OCI-LY7 (cell line): ENCODE data around the gene KRTAP9-2. TPM values are rescaled to one million over a fixed set of nuclear protein-coding genes. Genes with fewer than 3 reads are reported as not detected.
"Not testable (repeated sequence)": the region's sequence is repeated elsewhere in the genome, so short reads cannot be mapped to it uniquely, and the experiment has no call there.

Experiments used
- BruUV-seq: library from RNA; stranded (reverse); fragments of 400-500 nt; replicated peaks from 2 replicates; lab custom pipeline; 2021; lab: Mats Ljungman, UMichigan
- CTCF ChIA-PET: fragments of 300-600 bp; sonication (Branson Sonifier 250); formaldehyde crosslinking; loops from one replicate; lab custom pipeline; 2022; ENCODE audit warnings: antibody characterized with exemption; ENCODE audit not compliant: unreplicated experiment; lab: Charles Lee
- POLR2A ChIA-PET: fragments of 300-600 bp; sonication (Branson Sonifier 250); formaldehyde crosslinking; loops from one replicate; lab custom pipeline; 2022; ENCODE audit warnings: antibody characterized with exemption; lab: Charles Lee
- DNase-seq: peaks from one replicate; pipeline ENCODE4 v3.0.0-alpha.2; 2015; ENCODE audit warnings: low spot score
- H2AFZ ChIP-seq: fragments of 200-600 bp; sonication (generic), shearing (Covaris generic); 2 replicates; pipeline ENCODE4 v1.6.1; 2014; ENCODE audit warnings: mild to moderate bottlenecking, antibody characterized with exemption, low read length, moderate library complexity
- H3K27ac ChIP-seq: fragments of 200-600 bp; sonication (generic); 2 replicates; pipeline ENCODE4 v1.5.1; 2014; ENCODE audit warnings: mixed run types, low read depth, mild to moderate bottlenecking, moderate library complexity, low read length, inconsistent platforms; ENCODE audit not compliant: poor library complexity, severe bottlenecking
- H3K36me3 ChIP-seq: fragments of 200-600 bp; sonication (generic); 2 replicates; pipeline ENCODE4 v1.6.1; 2014; ENCODE audit warnings: mild to moderate bottlenecking, antibody characterized with exemption, low read length, moderate library complexity, mixed read lengths; ENCODE audit not compliant: insufficient read depth
- H3K4me1 ChIP-seq: fragments of 200-600 bp; sonication (generic); 2 replicates; pipeline ENCODE4 v1.5.1; 2014; ENCODE audit warnings: mild to moderate bottlenecking, low read length; ENCODE audit not compliant: insufficient read depth, poor library complexity, severe bottlenecking
- H3K4me2 ChIP-seq: fragments of 200-600 bp; sonication (generic); 2 replicates; pipeline ENCODE4 v1.6.1; 2014; ENCODE audit warnings: mild to moderate bottlenecking, low read length
- H3K4me3 ChIP-seq: fragments of 200-600 bp; sonication (generic); 2 replicates; pipeline ENCODE4 v1.5.1; 2014; ENCODE audit warnings: mild to moderate bottlenecking, low read depth, low read length; ENCODE audit not compliant: poor library complexity, severe bottlenecking
- H3K79me2 ChIP-seq: fragments of 200-600 bp; sonication (generic); 2 replicates; pipeline ENCODE4 v1.6.1; 2016; ENCODE audit warnings: low read depth, mild to moderate bottlenecking, low read length, moderate library complexity, mixed read lengths; ENCODE audit not compliant: insufficient read depth
- H3K9me2 ChIP-seq: fragments of 200-600 bp; sonication (generic); 2 replicates; pipeline ENCODE4 v1.6.1; 2016; ENCODE audit warnings: mild to moderate bottlenecking, low read length, mixed read lengths; ENCODE audit not compliant: insufficient read depth
- H3K9me3 ChIP-seq: fragments of 200-600 bp; sonication (generic); 2 replicates; pipeline ENCODE4 v1.6.1; 2014; ENCODE audit warnings: mild to moderate bottlenecking, mixed run types, low read length, mixed read lengths
- H4K20me1 ChIP-seq: fragments of 200-600 bp; sonication (generic); 2 replicates; pipeline ENCODE4 v1.6.1; 2014; ENCODE audit warnings: mild to moderate bottlenecking, antibody characterized with exemption, low read length, moderate library complexity, mixed read lengths; ENCODE audit not compliant: insufficient read depth
- CTCF ChIP-seq: fragments of 200-600 bp; sonication (generic); conservative IDR thresholded peaks from 2 replicates; pipeline ENCODE4 v1.5.1; 2014; ENCODE audit warnings: mild to moderate bottlenecking, antibody characterized with exemption, low read length, moderate library complexity, mixed read lengths
- EZH2phosphoT487 ChIP-seq: fragments of 200-600 bp; sonication (generic); IDR thresholded peaks from 2 replicates; pipeline ENCODE4 v1.6.1; 2018; ENCODE audit warnings: low read depth, borderline replicate concordance, mild to moderate bottlenecking, mixed run types, antibody characterized with exemption, low read length, moderate library complexity, mixed read lengths
- intact Hi-C: fragments of 100-400 bp; cut with micrococcal nuclease; formaldehyde crosslinking; loops from one replicate; pipeline ENCODE4 v1.10.0; 2022; ENCODE audit not compliant: unreplicated experiment
- total RNA-seq, 2 experiments: library from RNA; depleted of rRNA in 1 of 2; stranded (reverse); fragments of >200 nt in 1 of 2; shearing (Covaris generic) in 1 of 2; gene quantifications; 2 replicates each; pipeline ENCODE4 v1.2.3, GENCODE V29; 2014 to 2022

The KRTAP9-2 gene
- total RNA-seq, 2 experiments from 2014 or later: not detected

GRCh38 chr17:41264599-41264998 is 38.2 kb downstream of the KRTAP9-2 start:
- Histone ChIP-seq H2AFZ (no peak overlapping the region), H3K36me3 (no peaks in the 10 kb centered on the region), H3K27ac (no peak overlapping the region), H3K4me2 (no peak overlapping the region), H3K9me2 (no peaks in the 10 kb centered on the region), H3K4me1 (no peaks in the 10 kb centered on the region), H3K4me3 (no peak overlapping the region), H3K79me2 (no peaks in the 10 kb centered on the region), H4K20me1 (no peaks in the 10 kb centered on the region), H3K9me3 (no peaks in the 10 kb centered on the region)
- ChIA-PET POLR2A (no interaction called here), CTCF (no interaction called here)
- no TSS peak for BruUV-seq
- intact Hi-C loops: no loop called here
- no peak for TF ChIP-seq CTCF
- no peak for DNase-seq

GRCh38 chr17:41265078-41265477 is 38.6 kb downstream of the KRTAP9-2 start, which contains the start of gene KRTAP9-6:
TSS of gene KRTAP9-6 (plus strand) at chr17:41265378. CDS start at chr17:41265378, 0 bp downstream.
- BruUV-seq: no TSS peak
- intact Hi-C loops: no loop called here
- no peak within 1 kb of the TSS for H3K4me2 ChIP-seq
- ChIA-PET CTCF (no interaction called here), POLR2A (no interaction called here)
- H4K20me1 ChIP-seq: no peaks in the 10 kb centered on the region
- no peak within 1 kb of the TSS for H2AFZ ChIP-seq
- H3K27ac ChIP-seq: no peak within 1 kb of the TSS
- H3K9me2 ChIP-seq: no peaks in the 10 kb centered on the region
- TF ChIP-seq EZH2phosphoT487: no peak
- TF ChIP-seq CTCF: no peak
- H3K36me3 ChIP-seq: no peaks in the 10 kb centered on the region
- no peak for DNase-seq
- H3K79me2 ChIP-seq: no peaks in the 10 kb centered on the region
- no peaks in the 10 kb centered on the region for H3K4me1 ChIP-seq
- H3K9me3 ChIP-seq: no peaks in the 10 kb centered on the region
- no peak within 1 kb of the TSS for H3K4me3 ChIP-seq

GRCh38 chr17:41267711-41268110 is 41.3 kb downstream of the KRTAP9-2 start:
- POLR2A ChIA-PET: no interaction called here
- DNase-seq: no peak
- Histone ChIP-seq H3K27ac (no peak overlapping the region), H3K9me2 (no peaks in the 10 kb centered on the region), H4K20me1 (no peaks in the 10 kb centered on the region), H3K36me3 (no peaks in the 10 kb centered on the region), H3K79me2 (no peaks in the 10 kb centered on the region), H3K4me3 (no peak overlapping the region), H3K4me2 (no peak overlapping the region), H3K4me1 (no peaks in the 10 kb centered on the region), H3K9me3 (no peaks in the 10 kb centered on the region), H2AFZ (no peak overlapping the region)
- no peak for TF ChIP-seq EZH2phosphoT487
- no peak for TF ChIP-seq CTCF
- BruUV-seq: no TSS peak
- CTCF ChIA-PET: no interaction called here
- intact Hi-C loops: no loop called here

- DNase-seq, CTCF ChIA-PET, POLR2A ChIA-PET, H3K9me3 ChIP-seq, H3K36me3 ChIP-seq, H4K20me1 ChIP-seq, H3K27ac ChIP-seq, H3K79me2 ChIP-seq, H3K4me2 ChIP-seq, H3K4me1 ChIP-seq, BruUV-seq, H3K4me3 ChIP-seq, H3K9me2 ChIP-seq, intact Hi-C loops, H2AFZ ChIP-seq: not testable (repeated sequence)
These were observed 44.9 kb downstream of the KRTAP9-2 start for GRCh38 chr17:41271323-41271722.
